Forelimb muscle (tissue), 1 donor: ENCODE measurements around the gene TMEM86B. TPM values are rescaled to one million over a fixed set of nuclear protein-coding genes. Genes with fewer than 3 reads are reported as not detected.

Source experiments
- DNase-seq: peaks from one replicate; pipeline ENCODE4 v3.0.0-alpha.2; 2013; ENCODE audit warnings: low read depth
- polyA plus RNA-seq: library from polyadenylated mRNA; unstranded; fragments of 120-200 nt; gene quantifications from one replicate; pipeline ENCODE4 v1.2.1, GENCODE V29; 2013; ENCODE audit not compliant: insufficient read length

The TMEM86B gene
- 2.8 TPM for polyA plus RNA-seq

DNA sequence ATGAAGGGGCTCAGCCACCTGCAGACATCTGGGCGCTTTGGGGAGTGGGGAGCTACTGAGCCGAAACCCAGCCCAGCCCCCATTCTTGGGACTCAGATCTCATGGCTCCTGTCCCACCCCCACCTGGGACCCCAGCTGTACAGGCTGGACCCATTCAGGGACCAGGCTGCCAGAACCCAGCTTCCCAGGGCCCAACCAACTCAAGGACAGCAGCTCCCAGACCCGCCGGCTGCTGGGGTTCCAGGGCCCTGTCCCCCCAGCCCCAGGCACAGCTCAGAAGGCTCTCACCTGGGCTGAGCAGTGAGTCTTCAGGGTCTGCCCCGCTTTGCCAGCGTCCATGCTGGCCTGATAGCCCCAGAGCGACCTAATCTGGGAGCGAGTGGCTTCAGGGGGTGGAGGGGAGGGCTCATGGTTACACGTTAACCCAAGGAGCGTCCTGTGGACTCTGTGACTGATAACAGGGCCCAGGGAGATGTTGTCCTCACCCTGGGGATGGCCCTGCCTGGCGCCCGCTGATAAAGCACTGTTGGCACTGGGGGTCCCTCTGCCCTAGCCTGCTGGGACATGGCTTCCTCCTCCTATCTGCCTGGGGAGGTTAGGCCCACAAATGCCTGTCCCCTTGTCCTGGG, at the start of gene TMEM86B:
Gene TMEM86B (minus strand): TSS at position 361 of the 629 bp plus-strand sequence. CDS start 22 bp downstream, at position 339.
- DNase-seq: no peak

DNA sequence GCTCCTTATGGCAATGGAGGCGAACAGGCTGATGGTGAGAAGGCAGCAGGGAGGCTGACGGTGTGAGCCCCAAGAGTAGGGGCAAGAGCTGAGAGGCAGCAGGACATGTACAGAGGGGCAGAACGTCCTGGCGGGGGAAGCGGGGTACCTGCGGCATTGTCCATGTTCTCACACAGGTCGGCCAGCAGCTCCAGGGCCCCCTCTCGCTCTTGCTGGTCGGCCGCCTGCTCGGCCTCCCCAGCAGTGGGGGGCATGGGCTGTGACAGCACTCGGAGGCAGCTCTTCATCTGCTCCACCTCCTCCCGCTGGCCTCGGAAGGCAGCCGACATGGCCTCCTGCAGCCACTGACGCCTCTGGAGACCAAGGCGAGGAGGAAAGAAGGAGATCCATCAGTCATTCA, 48.9 kb upstream of the TMEM86B start:
- no peak for DNase-seq

DNA sequence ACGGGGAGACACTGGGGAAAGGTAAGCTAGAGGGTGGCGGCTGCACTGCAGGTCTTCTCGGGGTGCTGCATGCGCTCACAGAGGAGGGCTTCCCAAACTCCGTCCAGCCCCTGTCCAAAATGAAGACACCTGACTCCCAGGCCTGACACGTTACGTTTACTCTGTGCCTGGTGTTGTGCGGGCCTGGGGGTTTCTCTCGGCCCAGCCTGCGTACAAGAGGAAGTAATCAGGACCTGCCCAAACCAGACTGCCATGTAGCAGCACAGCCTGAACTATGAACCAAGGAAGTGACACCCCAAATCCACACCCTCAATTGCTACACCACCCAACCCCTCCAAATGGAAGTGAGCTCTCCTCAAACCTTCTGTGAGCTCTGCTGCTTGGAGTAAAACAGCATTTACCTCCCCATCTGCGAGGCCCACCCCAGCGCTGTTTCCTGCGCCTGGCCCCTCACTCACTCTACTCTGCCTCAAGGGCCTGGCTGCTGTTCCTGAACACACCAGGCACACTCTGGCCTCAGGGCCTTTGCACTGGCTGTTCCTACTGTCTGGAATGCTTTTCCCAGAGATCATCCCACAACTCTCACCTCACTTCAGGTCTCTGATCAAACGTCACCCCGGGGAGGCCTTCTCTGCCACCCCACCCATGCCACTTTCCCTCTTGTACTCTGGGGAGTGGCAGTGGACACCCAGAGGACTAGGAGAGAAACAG, 48.3 kb upstream of the TMEM86B start:
- no peak for DNase-seq

DNA sequence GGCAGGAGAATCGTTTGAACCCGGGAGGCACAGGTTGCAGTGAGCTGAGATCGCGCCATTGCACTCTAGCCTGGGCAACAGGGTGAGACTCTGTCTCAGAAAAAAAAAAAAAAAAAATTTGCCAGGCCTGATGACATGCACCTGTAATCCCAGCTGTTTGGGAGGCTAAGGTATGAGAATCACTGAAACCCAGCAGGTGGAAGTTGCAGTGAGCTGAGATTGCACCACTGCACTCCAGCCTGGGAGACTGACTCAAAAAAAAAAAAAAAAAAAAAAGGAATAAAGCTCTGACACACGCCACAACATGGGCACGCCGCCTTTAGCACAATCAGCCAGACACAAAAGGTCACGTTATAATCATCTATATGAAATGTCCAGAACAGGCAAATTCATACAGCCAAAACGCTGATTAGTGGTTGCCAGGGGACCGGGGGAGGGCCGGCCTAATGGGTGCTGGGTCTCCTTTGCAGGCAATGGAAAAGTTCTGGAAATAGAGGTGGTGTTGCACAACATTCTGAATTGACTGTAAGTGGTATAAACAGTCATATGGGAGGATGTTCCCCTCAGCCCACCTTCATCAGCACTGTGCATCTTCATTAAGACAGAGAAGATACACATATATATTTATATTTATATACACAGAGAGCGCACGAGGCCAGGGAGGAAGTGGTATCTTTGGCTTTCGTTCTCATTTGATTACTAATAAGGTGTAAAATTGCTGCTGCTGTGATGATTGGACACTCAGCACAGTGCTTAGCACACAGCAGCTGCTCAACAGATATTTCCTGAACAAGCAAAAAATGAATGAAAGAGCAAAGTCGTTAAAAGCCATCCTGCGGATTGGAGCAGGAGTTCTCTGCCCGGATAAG, 47.5 kb upstream of the TMEM86B start:
- no peak for DNase-seq

DNA sequence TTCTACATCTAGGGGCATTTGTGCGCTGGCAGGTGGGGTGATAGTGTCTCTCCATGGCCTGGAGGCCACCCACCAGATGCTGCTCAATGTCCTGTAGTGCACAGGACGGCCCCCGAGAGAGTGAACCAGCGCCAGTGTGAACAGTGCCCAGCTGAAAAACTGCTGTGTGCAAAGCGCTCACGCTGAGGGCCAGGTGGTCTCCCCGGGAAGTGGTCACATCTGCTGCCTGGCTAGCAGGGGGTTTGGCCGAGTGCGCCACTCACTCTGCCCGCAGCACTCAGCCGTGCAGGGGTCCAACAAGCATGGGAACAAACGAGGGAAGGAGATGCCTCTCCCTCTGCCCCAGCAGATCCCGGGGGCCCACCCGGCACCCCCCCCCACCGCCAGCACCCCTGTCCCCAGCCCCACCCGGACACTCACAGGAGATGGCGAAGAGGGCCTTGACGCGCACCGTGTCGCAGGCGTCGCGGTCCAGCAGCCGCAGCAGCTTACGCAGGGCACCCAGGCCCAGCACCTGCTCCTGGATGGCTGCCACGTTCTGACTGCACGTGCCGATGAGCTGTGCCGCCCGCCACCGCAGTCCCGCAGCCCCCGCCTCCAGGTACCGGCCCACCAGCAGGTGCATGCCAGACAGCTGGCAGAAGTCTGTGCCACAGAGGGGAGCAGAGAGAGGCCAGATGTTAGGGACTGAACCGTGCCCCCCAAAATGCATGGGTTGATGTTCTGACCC, 45.6 kb upstream of the TMEM86B start:
- no peak for DNase-seq

GRCh38 chr19:55272142-55272541, 43.6 kb upstream of the TMEM86B start:
- DNase-seq: no peak

- DNase-seq: no peak
Measured at GRCh38 chr19:55270172-55270942, 41.8 kb upstream of the TMEM86B start.

- no peak for DNase-seq
Measured at GRCh38 chr19:55269299-55269698, 40.7 kb upstream of the TMEM86B start.

DNA sequence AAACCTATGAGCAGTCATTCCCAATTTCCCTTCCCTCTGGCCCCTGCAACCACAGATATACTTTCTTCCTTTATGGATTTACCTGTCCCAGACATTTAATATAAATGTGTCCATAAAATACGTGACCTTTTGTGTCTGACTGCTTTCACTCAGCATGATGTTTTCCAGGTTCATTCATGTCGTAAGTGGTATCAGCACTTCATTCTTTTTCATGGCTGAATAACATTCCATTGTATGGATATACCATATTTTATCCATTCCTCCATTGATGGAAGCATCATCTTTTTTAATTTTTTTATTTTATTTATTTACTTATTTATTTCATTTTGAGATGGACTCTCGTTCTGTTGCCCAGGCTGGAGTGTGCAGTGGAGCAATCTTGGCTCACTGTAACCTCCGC, 38.3 kb upstream of the TMEM86B start:
- no peak for DNase-seq

- no peak for DNase-seq
Measured at GRCh38 chr19:55266404-55266803, 37.8 kb upstream of the TMEM86B start.

DNA sequence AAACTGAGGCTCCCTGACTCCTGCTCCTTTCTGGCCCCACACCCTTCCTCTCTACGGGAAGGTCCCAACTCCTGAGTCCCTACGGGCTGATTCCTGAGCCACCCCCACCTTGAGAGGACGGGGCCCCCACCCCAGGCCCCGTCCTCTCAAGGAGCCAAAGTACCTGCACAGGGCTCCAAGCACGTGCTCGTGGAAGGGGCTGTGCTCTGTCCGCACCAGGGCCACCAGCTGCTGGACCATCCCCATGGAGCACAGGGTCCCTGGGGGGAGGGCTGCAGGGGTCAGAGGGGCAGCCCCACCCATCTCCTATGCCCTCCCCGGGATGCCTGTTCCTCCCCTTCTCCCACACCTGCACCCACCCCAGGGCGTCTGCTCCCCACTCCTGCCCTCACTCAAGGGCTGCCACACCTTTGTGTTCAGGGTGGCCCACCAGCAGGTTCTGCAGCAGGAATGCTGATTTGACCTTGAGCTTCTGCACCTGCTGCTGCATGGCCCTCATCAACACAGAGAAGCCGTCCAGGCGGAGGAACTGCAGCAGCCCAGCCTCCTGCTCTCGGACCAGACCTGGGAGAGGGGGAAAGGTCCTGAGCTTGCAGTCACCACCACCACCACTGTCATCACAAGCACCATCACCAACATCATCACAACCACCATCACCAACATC, 37.3 kb upstream of the TMEM86B start:
- DNase-seq: no peak

- no peak for DNase-seq
Measured at GRCh38 chr19:55265173-55265572, 36.6 kb upstream of the TMEM86B start.

DNA sequence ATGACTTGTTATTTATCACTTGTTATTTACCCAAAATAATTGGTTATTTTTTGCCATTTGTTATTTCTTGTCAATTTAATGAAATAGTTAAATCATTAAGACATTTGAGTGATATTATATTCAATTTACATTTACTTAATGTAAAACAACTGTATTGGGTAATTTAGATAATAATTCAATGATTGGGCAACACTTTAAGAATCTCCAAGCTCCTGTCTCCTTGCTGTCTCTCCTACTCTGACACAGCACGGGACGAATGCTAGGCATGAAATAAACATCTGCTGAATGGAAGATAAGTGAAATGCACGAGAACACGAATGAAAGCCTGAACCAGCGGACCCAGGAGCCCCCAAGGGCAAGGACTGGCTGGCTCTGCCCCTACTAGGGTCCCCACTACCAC, 36.0 kb upstream of the TMEM86B start:
- DNase-seq: no peak

DNA sequence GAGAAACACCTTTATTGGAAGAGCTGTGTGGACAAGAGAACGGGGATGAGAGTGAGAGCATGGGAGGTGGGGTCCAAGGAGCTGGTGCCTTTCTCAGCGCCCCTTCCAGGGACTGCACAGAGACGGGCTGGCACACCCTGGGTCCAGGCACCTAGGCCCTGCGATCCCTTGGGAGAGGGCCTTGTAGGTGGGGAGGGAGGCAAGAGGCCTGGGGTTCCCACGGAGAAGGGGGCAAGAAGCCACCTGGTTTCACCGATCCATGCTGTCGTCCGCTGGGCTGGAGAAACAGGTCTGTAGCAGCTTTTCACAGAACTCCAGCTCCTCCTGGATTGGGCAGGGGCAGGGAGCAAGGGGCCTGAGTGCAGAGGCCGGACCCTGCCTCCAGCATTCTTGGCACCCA, 33.8 kb upstream of the TMEM86B start:
- no peak for DNase-seq

GRCh38 chr19:55261671-55262126, 33.1 kb upstream of the TMEM86B start:
- no peak for DNase-seq

- no peak for DNase-seq
Measured at GRCh38 chr19:55259540-55260210, 31.1 kb upstream of the TMEM86B start.

GRCh38 chr19:55258828-55259539, 30.4 kb upstream of the TMEM86B start, which contains the start of gene PPP6R1:
PPP6R1 (minus strand) TSS chr19:55259017; CDS start chr19:55247103, 11,914 bp downstream.
- peak; percentile 99 for DNase-seq

- DNase-seq: no peak
Measured at GRCh38 chr19:55258476-55258827, 29.9 kb upstream of the TMEM86B start.
